ENCODE measurements around the gene KLHL29. TPM values are rescaled to one million over a fixed set of nuclear protein-coding genes. Genes with fewer than 3 reads are reported as not detected.

KLHL29 gene
- total RNA-seq, 1 donor from 2014 or later: 16.3 TPM

DNA sequence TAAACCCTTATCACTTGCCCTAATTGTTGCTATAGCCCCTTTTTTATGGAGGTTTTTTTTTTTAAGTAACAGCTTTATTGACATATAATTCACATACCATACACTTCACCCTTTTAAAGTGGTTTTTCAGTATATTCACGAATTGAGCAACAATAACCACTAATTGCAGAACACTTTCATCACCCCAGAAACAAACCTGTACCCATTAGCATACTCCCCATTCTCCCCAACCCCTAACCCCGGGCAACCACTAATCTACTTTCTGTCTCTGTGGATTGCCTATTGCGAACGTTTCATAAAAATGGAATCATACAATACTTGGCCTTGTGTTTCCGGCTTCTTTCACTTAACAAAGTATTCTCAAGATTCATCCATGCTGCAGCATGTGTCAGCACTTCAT is 328.4 kb downstream of the KLHL29 start:
- TF ChIP-seq, protein P1, sequence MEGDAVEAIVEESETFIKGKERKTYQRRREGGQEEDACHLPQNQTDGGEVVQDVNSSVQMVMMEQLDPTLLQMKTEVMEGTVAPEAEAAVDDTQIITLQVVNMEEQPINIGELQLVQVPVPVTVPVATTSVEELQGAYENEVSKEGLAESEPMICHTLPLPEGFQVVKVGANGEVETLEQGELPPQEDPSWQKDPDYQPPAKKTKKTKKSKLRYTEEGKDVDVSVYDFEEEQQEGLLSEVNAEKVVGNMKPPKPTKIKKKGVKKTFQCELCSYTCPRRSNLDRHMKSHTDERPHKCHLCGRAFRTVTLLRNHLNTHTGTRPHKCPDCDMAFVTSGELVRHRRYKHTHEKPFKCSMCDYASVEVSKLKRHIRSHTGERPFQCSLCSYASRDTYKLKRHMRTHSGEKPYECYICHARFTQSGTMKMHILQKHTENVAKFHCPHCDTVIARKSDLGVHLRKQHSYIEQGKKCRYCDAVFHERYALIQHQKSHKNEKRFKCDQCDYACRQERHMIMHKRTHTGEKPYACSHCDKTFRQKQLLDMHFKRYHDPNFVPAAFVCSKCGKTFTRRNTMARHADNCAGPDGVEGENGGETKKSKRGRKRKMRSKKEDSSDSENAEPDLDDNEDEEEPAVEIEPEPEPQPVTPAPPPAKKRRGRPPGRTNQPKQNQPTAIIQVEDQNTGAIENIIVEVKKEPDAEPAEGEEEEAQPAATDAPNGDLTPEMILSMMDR (IDR thresholded peaks at IDR 0.05): no peak

DNA sequence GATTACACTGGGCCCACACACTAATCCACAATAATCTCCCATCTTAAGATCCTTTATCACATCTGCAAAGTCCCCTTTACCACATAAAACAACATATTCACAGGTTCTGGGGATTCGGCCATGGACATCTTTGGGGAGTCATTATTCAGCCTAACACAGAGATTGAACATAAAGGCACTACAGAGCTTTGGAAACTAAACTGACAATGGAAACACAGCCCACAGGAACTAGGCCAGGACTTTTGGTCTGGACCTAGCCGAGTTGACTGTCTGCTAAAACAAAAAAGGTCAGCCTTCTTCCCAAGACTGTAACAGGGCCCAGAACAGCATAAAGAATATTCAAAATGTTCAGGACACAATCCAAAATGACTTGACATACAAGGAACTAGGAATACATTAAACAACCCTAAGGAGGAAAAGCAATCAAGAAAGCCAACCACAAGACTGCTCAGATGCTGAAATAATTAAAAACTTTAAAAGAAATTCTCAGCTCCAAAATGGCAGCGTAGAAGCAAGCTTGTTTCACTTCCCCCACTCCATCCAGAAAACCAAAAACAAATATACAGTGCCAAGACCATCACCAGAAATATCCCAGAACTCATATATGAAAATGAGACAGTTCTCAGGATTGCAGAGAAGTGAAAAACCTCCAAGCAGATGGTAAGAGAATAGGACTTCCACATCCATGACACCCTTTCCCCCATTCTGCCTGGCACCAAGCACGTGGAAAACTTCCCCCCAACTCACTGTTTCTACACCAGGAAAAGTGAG is 334.1 kb downstream of the KLHL29 start:
- Histone ChIP-seq H3K4me1 (no peaks in the 10 kb centered on the region), H3K9me3 (peaks cover 0 to 17% of the 10 kb centered on the region in 2 donors), H3K27me3 (no peaks in the 10 kb centered on the region), H3K36me3 (peaks cover 4 to 7% of the 10 kb centered on the region in 2 donors), H3K27ac (no peak overlapping the region), H3K4me3 (no peak overlapping the region)
- intact Hi-C loops (cut with DNase I): no loop called here
- TF ChIP-seq, protein P1 (IDR thresholded peaks at IDR 0.05): no peak
- DNase-seq (ENCODE audit: low spot score in 2 of 2): no peak

More for the DNA sequence above, 328.4 kb downstream of the KLHL29 start:
- no peak for DNase-seq (ENCODE audit: low spot score in 2 of 2)
- intact Hi-C loops (cut with DNase I): no loop called here
- Histone ChIP-seq H3K9me3 (no peaks in the 10 kb centered on the region), H3K27me3 (no peaks in the 10 kb centered on the region), H3K27ac (no peak overlapping the region), H3K4me1 (no peaks in the 10 kb centered on the region), H3K36me3 (peaks cover 9 to 11% of the 10 kb centered on the region in 2 donors), H3K4me3 (no peak overlapping the region)

DNA sequence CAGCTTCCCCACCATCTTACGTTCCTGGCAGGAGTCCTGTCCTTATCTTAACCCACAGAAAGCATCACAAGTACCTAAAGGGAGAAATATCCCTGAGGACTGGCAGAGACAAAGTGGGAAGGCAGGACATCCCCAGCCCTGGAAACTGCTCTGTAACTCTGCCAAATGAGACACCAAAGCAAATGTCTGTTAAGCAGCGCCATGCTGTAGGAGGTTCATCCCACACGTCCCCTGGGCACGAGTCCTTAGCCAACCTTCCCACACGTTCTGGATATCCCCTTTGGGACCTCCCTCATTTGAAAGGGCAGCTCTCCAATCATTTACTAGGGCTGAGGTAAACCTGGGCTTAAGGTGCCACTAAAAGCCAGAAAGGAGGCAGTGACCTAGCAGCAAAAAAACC is 334.7 kb downstream of the KLHL29 start:
- intact Hi-C loops (cut with DNase I): no loop called here
- Histone ChIP-seq H3K27me3 (no peaks in the 10 kb centered on the region), H3K4me1 (no peaks in the 10 kb centered on the region), H3K27ac (no peak overlapping the region), H3K9me3 (peaks cover 0 to 21% of the 10 kb centered on the region in 2 donors), H3K4me3 (no peak overlapping the region), H3K36me3 (peaks cover 4 to 7% of the 10 kb centered on the region in 2 donors)
- TF ChIP-seq, protein P1 (IDR thresholded peaks at IDR 0.05): no peak
- DNase-seq (ENCODE audit: low spot score in 2 of 2): no peak

DNA sequence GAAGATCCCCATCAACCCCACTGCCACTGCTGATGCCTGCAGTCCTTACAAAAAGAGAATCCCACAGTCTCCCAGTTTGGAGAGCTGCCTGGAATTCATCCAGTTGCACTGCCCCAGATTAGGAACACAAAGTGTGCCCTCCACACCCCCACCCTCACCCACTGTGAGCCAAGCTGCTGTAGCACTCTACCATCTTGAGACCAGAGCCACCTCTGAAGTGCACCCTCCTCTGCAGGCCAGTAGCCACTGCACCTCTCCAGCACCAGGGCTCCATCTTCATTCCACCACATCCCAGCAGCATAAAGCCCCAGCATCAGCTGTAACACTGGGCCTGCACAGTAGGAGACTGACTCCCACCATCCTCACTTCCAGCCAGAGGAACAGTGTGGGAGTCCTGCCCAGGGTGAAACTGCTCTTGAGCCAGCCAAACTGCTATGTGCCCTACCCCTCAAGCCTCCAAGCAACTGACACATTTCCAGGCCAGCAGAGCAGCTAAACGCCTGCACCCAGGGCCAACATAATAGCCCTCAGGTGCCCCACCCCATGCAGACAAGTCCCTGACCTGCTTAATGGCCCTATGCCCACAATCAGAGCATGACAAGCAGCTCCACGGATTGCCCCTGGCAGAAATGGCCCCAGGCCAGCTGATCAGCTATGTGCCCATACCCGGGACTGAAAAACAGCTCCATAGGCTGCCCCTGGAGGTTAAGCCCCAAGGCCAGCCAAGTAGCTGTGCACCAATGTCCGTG is 335.9 kb downstream of the KLHL29 start:
- intact Hi-C loops (cut with DNase I): no loop called here
- TF ChIP-seq, protein P1 (IDR thresholded peaks at IDR 0.05): no peak
- no peak for DNase-seq (ENCODE audit: low spot score in 2 of 2)
- Histone ChIP-seq H3K9me3 (peaks cover 5 to 28% of the 10 kb centered on the region in 2 donors), H3K36me3 (peaks cover 6 to 16% of the 10 kb centered on the region in 2 donors), H3K27ac (no peak overlapping the region), H3K4me1 (no peaks in the 10 kb centered on the region), H3K4me3 (no peak overlapping the region), H3K27me3 (no peaks in the 10 kb centered on the region)

DNA sequence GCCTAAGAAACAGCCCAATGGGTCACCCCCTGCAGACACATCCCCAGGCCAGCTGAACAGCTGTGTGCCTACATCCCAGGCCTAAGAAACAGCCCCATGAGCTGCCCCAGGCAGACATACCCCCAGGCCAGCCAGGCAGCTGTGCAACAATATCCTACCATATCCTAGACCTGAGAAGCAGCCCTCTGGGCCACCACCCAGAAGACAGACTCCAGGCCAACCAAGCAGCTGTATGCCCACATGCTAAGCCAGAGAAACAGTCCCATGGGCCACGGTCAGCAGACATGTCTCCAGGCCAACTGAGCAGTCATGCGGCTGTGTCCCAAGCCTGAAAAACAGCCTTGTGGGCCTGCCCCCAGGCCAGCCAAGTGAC is 336.5 kb downstream of the KLHL29 start:
- H3K9me3 ChIP-seq: peaks cover 5 to 28% of the 10 kb centered on the region in 2 donors
- H3K4me1 ChIP-seq: no peaks in the 10 kb centered on the region
- DNase-seq (ENCODE audit: low spot score in 2 of 2): no peak
- TF ChIP-seq, protein P1 (IDR thresholded peaks at IDR 0.05): no peak
- H3K27ac ChIP-seq: no peak overlapping the region
- H3K36me3 ChIP-seq: peaks cover 8 to 20% of the 10 kb centered on the region in 2 donors
- intact Hi-C loops (cut with DNase I): no loop called here
- no peaks in the 10 kb centered on the region for H3K27me3 ChIP-seq
- H3K4me3 ChIP-seq: no peak overlapping the region
